ENCODE data around the gene LIG4.

DNA sequence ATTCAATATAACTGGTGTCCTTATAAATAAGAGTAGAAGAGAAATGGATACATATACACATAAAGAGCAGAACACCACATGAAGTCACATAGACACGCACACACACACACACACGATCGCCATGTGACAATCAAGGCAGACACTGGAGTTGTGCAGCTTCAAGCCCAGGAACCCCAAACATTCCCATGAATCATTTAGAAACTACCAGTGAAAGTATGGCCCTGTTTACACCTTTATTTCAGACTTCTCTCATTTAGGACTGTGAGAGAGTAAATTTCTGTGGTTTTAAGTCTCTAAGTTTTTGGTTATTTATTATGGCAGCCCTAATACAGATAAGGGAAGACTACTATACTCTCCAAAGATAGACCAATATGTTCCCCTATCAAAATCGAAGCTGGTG is 33.8 kb upstream of the LIG4 start:
- TF ChIP-seq RNF2 (IDR thresholded peaks at IDR 0.05; ENCODE audit: borderline replicate concordance, low read depth) = no peak
- no peak for TF ChIP-seq EP300 (IDR thresholded peaks at IDR 0.05)
- TF ChIP-seq, protein P1, sequence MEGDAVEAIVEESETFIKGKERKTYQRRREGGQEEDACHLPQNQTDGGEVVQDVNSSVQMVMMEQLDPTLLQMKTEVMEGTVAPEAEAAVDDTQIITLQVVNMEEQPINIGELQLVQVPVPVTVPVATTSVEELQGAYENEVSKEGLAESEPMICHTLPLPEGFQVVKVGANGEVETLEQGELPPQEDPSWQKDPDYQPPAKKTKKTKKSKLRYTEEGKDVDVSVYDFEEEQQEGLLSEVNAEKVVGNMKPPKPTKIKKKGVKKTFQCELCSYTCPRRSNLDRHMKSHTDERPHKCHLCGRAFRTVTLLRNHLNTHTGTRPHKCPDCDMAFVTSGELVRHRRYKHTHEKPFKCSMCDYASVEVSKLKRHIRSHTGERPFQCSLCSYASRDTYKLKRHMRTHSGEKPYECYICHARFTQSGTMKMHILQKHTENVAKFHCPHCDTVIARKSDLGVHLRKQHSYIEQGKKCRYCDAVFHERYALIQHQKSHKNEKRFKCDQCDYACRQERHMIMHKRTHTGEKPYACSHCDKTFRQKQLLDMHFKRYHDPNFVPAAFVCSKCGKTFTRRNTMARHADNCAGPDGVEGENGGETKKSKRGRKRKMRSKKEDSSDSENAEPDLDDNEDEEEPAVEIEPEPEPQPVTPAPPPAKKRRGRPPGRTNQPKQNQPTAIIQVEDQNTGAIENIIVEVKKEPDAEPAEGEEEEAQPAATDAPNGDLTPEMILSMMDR (IDR thresholded peaks at IDR 0.05) = no peak
- TF ChIP-seq RFX5 (IDR thresholded peaks at IDR 0.05) = no peak
- TF ChIP-seq POLR2A (IDR thresholded peaks at IDR 0.05; ENCODE audit: low read length) = no peak
- TF ChIP-seq NPAS2 (CRISPR knock-in tag; IDR thresholded peaks at IDR 0.05; ENCODE audit: borderline replicate concordance) = no peak
- TF ChIP-seq, protein P2, sequence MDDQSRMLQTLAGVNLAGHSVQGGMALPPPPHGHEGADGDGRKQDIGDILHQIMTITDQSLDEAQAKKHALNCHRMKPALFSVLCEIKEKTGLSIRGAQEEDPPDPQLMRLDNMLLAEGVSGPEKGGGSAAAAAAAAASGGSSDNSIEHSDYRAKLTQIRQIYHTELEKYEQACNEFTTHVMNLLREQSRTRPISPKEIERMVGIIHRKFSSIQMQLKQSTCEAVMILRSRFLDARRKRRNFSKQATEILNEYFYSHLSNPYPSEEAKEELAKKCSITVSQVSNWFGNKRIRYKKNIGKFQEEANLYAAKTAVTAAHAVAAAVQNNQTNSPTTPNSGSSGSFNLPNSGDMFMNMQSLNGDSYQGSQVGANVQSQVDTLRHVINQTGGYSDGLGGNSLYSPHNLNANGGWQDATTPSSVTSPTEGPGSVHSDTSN (IDR thresholded peaks at IDR 0.05) = no peak

All from A549 (cell line).